ENCODE measurements around the gene SEC62.

SEC62 gene

DNA sequence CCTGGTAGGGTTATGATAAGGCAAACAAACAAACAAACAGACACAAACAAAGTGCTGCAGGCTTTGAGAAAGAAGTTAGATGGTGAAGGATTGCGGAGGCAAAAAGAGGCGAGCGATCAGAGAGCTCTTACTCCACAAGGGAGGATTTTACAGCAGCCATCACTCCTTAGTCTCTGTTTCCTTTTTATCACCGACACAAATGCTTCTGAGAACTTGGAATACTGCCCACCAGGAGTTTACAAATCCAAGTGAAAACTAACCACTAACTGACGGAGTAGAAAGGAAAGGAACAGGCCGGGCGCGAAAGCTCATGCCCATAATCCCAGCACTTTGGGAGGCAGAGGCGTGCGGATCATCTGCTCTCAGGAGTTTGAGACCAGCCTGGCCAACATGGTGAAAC, 35.6 kb downstream of the SEC62 start:
- no peak for TF ChIP-seq NFIC (IDR thresholded peaks at IDR 0.05)
- TF ChIP-seq CEBPB (IDR thresholded peaks at IDR 0.05) = no peak
- TF ChIP-seq ZBTB7A (IDR thresholded peaks at IDR 0.05; ENCODE audit: low read depth) = no peak
- TF ChIP-seq RAD21 (IDR thresholded peaks at IDR 0.05; ENCODE audit: low read depth) = no peak
- TF ChIP-seq, protein P1, sequence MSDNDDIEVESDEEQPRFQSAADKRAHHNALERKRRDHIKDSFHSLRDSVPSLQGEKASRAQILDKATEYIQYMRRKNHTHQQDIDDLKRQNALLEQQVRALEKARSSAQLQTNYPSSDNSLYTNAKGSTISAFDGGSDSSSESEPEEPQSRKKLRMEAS (IDR thresholded peaks at IDR 0.05) = no peak
- TF ChIP-seq, protein P2, sequence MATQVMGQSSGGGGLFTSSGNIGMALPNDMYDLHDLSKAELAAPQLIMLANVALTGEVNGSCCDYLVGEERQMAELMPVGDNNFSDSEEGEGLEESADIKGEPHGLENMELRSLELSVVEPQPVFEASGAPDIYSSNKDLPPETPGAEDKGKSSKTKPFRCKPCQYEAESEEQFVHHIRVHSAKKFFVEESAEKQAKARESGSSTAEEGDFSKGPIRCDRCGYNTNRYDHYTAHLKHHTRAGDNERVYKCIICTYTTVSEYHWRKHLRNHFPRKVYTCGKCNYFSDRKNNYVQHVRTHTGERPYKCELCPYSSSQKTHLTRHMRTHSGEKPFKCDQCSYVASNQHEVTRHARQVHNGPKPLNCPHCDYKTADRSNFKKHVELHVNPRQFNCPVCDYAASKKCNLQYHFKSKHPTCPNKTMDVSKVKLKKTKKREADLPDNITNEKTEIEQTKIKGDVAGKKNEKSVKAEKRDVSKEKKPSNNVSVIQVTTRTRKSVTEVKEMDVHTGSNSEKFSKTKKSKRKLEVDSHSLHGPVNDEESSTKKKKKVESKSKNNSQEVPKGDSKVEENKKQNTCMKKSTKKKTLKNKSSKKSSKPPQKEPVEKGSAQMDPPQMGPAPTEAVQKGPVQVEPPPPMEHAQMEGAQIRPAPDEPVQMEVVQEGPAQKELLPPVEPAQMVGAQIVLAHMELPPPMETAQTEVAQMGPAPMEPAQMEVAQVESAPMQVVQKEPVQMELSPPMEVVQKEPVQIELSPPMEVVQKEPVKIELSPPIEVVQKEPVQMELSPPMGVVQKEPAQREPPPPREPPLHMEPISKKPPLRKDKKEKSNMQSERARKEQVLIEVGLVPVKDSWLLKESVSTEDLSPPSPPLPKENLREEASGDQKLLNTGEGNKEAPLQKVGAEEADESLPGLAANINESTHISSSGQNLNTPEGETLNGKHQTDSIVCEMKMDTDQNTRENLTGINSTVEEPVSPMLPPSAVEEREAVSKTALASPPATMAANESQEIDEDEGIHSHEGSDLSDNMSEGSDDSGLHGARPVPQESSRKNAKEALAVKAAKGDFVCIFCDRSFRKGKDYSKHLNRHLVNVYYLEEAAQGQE (IDR thresholded peaks at IDR 0.05; ENCODE audit: low read depth) = no peak
- no peak for TF ChIP-seq YY1 (IDR thresholded peaks at IDR 0.05; ENCODE audit: low read depth)
- TF ChIP-seq FOXM1 (IDR thresholded peaks at IDR 0.05; ENCODE audit: borderline replicate concordance, low read depth) = no peak
- TF ChIP-seq CREB1 (IDR thresholded peaks at IDR 0.05; ENCODE audit: low read depth) = no peak
- no peak for TF ChIP-seq TAF1 (IDR thresholded peaks at IDR 0.05; ENCODE audit: low read depth)
- TF ChIP-seq TEAD4 (IDR thresholded peaks at IDR 0.05) = no peak
- TF ChIP-seq, protein P3, sequence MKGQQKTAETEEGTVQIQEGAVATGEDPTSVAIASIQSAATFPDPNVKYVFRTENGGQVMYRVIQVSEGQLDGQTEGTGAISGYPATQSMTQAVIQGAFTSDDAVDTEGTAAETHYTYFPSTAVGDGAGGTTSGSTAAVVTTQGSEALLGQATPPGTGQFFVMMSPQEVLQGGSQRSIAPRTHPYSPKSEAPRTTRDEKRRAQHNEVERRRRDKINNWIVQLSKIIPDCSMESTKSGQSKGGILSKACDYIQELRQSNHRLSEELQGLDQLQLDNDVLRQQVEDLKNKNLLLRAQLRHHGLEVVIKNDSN (IDR thresholded peaks at IDR 0.05) = no peak
- no peak for TF ChIP-seq TCF12 (IDR thresholded peaks at IDR 0.05; ENCODE audit: low read depth)
- TF ChIP-seq EP300 (IDR thresholded peaks at IDR 0.05; ENCODE audit: borderline replicate concordance) = no peak
- no peak for TF ChIP-seq EGR1 (IDR thresholded peaks at IDR 0.05)

DNA sequence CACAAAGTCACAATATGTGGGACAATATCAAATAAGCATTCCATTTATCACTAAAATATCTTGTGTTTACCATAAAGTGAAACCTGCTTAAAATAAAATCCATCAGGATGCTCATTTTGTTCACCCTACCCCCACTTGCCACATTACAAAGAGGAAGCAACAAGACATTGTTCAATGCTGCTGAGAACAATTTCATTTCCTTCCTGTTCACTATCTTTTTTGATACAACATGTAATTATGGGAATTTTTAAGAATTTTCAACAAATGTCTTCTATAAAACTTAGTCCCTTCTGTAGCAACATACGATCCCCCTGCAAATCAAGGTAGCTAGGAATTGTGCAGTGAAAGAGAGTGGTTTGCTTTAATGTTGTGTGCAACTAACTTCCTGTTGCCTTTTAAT, 36.3 kb downstream of the SEC62 start:
- TF ChIP-seq CEBPB (IDR thresholded peaks at IDR 0.05) = no peak
- TF ChIP-seq EGR1 (IDR thresholded peaks at IDR 0.05) = no peak
- no peak for TF ChIP-seq NFIC (IDR thresholded peaks at IDR 0.05)
- no peak for TF ChIP-seq TAF1 (IDR thresholded peaks at IDR 0.05; ENCODE audit: low read depth)
- no peak for TF ChIP-seq EP300 (IDR thresholded peaks at IDR 0.05; ENCODE audit: borderline replicate concordance)
- no peak for TF ChIP-seq ZBTB7A (IDR thresholded peaks at IDR 0.05; ENCODE audit: low read depth)
- TF ChIP-seq, protein P1 (IDR thresholded peaks at IDR 0.05) = no peak
- TF ChIP-seq RAD21 (IDR thresholded peaks at IDR 0.05; ENCODE audit: low read depth) = no peak
- no peak for TF ChIP-seq CREB1 (IDR thresholded peaks at IDR 0.05; ENCODE audit: low read depth)
- no peak for TF ChIP-seq YY1 (IDR thresholded peaks at IDR 0.05; ENCODE audit: low read depth)
- TF ChIP-seq, protein P3 (IDR thresholded peaks at IDR 0.05) = no peak
- TF ChIP-seq TCF12 (IDR thresholded peaks at IDR 0.05; ENCODE audit: low read depth) = no peak
- TF ChIP-seq, protein P2 (IDR thresholded peaks at IDR 0.05; ENCODE audit: low read depth) = no peak

DNA sequence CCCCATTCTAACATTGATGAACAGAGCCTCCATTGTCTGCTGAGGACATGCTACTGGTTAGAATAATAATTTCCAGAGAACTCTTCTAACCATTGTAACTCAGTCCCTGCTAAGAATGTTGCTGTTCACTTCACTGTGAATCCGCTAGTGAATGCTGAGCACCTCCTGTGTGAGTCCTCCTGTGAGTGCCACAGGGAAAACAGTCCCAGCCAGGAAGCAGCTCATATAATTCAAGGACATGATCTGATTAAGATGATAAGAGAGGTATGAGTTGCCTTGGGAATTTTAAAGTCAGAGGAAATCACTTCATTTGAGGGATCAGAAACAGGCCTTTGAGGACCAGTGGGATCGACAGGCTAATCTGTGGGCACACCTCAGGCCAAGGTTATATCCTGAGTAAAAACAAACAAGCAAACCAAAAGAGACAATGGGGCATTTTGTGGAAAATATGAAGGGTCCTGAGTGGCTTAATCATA, 37.3 kb downstream of the SEC62 start:
- TF ChIP-seq, protein P2 (IDR thresholded peaks at IDR 0.05; ENCODE audit: low read depth) = no peak
- TF ChIP-seq, protein P1 (IDR thresholded peaks at IDR 0.05) = no peak
- TF ChIP-seq EP300 (IDR thresholded peaks at IDR 0.05; ENCODE audit: borderline replicate concordance) = no peak
- TF ChIP-seq NFIC (IDR thresholded peaks at IDR 0.05) = no peak
- no peak for TF ChIP-seq ZBTB7A (IDR thresholded peaks at IDR 0.05; ENCODE audit: low read depth)
- no peak for TF ChIP-seq CEBPB (IDR thresholded peaks at IDR 0.05)
- TF ChIP-seq RAD21 (IDR thresholded peaks at IDR 0.05; ENCODE audit: low read depth) = no peak
- no peak for TF ChIP-seq EGR1 (IDR thresholded peaks at IDR 0.05)
- TF ChIP-seq TEAD4 (IDR thresholded peaks at IDR 0.05) = no peak
- no peak for TF ChIP-seq TAF1 (IDR thresholded peaks at IDR 0.05; ENCODE audit: low read depth)
- TF ChIP-seq TCF12 (IDR thresholded peaks at IDR 0.05; ENCODE audit: low read depth) = no peak
- TF ChIP-seq, protein P3 (IDR thresholded peaks at IDR 0.05) = no peak
- no peak for TF ChIP-seq CREB1 (IDR thresholded peaks at IDR 0.05; ENCODE audit: low read depth)
- no peak for TF ChIP-seq YY1 (IDR thresholded peaks at IDR 0.05; ENCODE audit: low read depth)

Data from Ishikawa (cell line).